ENCODE data around the gene OBSCN.

Gene OBSCN

GRCh38 chr1:228356897-228357680 lies 149.2 kb downstream of the OBSCN start:
- H3K4me3 ChIP-seq (replicated peaks; ENCODE audit: low read depth, low read length): no peak overlapping the region
- no peak for DNase-seq (ENCODE audit: extremely low read depth, low read depth)
- TF ChIP-seq CTCF (IDR thresholded peaks at IDR 0.05; ENCODE audit: low read depth, low read length, missing control alignments): no peak

DNA sequence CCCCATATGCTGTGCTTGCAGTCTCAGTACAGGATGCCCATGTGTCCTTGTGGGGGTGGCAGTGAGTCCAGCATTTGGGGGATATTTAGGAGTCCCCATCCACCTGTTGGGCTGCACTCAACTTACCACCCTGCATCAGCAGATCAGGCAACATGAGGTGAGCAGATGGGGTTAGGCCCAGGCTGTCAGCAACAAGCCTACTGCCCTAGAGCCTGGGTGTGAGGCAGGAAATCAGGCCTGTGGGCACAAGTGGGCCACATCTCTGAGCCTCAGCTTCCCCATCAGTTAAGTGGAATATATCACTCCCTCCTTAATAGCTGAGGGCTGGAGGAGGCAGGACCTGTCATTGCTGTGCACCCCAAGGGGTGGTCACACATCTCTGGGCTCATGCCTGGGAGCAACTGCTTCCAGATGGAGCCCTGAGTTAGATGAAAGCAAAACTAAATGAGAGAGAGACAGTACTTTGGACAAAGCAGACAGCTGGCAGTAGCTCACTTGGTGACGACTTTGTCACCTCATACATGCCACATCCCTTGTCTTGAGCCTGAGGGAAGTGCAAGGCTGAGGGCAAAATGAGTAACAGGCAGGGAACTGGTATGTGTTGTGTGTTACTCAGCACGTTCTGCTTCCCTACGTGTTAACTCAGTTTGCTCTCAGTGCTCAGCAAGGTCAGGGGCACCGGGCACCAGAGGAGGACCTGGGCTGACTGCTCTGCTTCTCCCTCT lies 150.4 kb downstream of the OBSCN start:
- no peak for DNase-seq (ENCODE audit: extremely low read depth, low read depth)
- no peak for TF ChIP-seq CTCF (IDR thresholded peaks at IDR 0.05; ENCODE audit: low read depth, low read length, missing control alignments)
- no peak overlapping the region for H3K4me3 ChIP-seq (replicated peaks; ENCODE audit: low read depth, low read length)

GRCh38 chr1:228358764-228359612 lies 151.1 kb downstream of the OBSCN start:
- no peak for TF ChIP-seq CTCF (IDR thresholded peaks at IDR 0.05; ENCODE audit: low read depth, low read length, missing control alignments)
- no peak for DNase-seq (ENCODE audit: extremely low read depth, low read depth)
- H3K4me3 ChIP-seq (replicated peaks; ENCODE audit: low read depth, low read length): no peak overlapping the region

DNA sequence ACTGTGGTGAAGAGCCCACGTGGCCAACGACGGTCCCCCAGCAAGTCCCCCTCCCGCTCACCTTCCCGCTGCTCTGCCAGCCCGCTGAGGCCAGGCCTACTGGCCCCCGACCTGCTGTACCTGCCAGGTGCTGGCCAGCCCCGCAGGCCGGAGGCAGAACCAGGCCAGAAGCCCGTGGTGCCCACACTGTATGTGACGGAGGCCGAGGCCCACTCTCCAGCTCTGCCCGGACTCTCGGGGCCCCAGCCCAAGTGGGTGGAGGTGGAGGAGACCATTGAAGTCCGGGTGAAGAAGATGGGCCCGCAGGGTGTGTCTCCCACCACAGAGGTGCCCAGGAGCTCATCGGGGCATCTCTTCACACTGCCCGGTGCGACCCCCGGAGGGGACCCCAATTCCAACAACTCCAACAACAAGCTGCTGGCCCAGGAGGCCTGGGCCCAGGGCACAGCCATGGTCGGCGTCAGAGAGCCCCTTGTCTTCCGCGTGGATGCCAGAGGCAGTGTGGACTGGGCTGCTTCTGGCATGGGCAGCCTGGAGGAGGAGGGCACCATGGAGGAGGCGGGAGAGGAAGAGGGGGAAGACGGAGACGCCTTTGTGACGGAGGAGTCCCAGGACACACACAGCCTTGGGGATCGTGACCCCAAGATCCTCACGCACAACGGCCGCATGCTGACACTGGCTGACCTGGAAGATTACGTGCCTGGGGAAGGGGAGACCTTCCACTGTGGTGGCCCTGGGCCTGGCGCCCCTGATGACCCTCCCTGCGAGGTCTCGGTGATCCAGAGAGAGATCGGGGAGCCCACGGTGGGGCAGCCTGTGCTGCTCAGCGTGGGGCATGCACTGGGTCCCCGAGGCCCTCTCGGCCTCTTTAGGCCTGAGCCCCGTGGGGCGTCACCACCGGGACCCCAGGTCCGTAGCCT lies 152.0 kb downstream of the OBSCN start:
- H3K4me3 ChIP-seq (replicated peaks; ENCODE audit: low read depth, low read length): no peak overlapping the region
- TF ChIP-seq CTCF (IDR thresholded peaks at IDR 0.05; ENCODE audit: low read depth, low read length, missing control alignments): no peak
- DNase-seq (ENCODE audit: extremely low read depth, low read depth): no peak

- DNase-seq (ENCODE audit: extremely low read depth, low read depth): no peak
- H3K4me3 ChIP-seq (replicated peaks; ENCODE audit: low read depth, low read length): no peak overlapping the region
- no peak for TF ChIP-seq CTCF (IDR thresholded peaks at IDR 0.05; ENCODE audit: low read depth, low read length, missing control alignments)
These were observed 152.9 kb downstream of the OBSCN start for GRCh38 chr1:228360533-228361313.

Data from HFF-Myc (cell line).